HG03565 (cell line): ENCODE results near the gene KCNG3.

Experiments
- ATAC-seq: cut with Tn5 transposase; IDR thresholded peaks from one replicate; pipeline ENCODE4 v1.9.1; 2021; ENCODE audit warnings: mild to moderate bottlenecking, moderate library complexity; ENCODE audit not compliant: unreplicated experiment

The KCNG3 gene

DNA sequence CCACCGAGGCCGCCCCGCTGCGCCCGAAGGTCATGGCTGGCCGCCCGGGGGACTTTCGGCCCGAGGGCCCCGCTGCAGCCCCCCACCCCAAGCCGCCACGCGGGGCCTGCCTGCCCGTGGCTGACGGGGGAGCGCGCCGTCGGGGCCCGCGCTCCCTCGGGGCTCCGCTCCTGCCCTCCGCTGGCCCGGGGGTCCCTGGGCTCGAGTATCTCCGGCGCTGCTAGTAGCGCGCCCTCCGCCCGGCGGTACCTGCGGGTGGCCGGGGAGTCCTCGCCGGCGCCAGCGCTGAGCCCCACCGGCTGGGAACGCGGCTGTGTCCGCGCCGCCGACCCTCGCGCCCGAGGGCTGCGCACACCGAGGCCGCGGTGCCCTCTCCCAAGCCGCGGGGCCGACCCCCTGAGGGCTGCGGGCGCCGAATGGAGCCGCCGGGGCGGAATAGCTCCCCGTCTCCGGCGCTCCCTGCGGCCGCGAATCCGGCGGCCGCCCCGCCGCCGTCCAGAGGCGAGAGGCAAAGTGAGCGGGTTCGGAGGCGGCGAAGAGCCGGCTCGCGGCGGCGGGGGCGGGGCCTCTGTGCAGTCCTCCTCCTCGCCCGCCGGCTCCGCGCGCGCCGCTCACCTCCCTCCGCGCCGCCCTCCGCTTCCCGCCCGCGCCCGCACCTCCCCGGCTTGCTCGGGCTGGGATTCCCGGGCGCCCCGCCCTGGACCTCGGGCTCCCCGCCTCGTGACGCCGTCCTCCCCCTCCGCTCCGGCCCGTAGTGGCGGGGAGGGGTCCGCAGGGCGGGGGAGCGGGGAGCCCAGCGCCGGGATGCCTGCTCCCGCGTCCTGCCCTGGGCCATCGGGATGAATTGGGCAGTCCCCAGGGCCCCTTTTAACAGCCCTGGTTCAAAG lies at the start of gene KCNG3:
KCNG3 (minus strand) TSS at position 515 of the 887 bp plus-strand sequence; CDS start at position 34, 481 bp downstream.
- no peak for ATAC-seq

- ATAC-seq: no peak
Observed at GRCh38 chr2:42542871-42543270, 49.1 kb upstream of the KCNG3 start.

GRCh38 chr2:42537493-42537892 lies 43.7 kb upstream of the KCNG3 start:
- no peak for ATAC-seq

GRCh38 chr2:42532397-42532796 lies 38.6 kb upstream of the KCNG3 start:
- ATAC-seq: no peak

GRCh38 chr2:42523341-42523740 lies 29.6 kb upstream of the KCNG3 start:
- ATAC-seq: no peak

GRCh38 chr2:42522035-42522434 lies 28.3 kb upstream of the KCNG3 start:
- no peak for ATAC-seq

- no peak for ATAC-seq
Observed at GRCh38 chr2:42519624-42520023, 25.8 kb upstream of the KCNG3 start.

- ATAC-seq: no peak
Observed at GRCh38 chr2:42516418-42516901, 22.7 kb upstream of the KCNG3 start.

GRCh38 chr2:42513252-42513918 lies 19.6 kb upstream of the KCNG3 start:
- no peak for ATAC-seq

GRCh38 chr2:42510608-42511243 lies 16.9 kb upstream of the KCNG3 start:
- ATAC-seq: no peak

DNA sequence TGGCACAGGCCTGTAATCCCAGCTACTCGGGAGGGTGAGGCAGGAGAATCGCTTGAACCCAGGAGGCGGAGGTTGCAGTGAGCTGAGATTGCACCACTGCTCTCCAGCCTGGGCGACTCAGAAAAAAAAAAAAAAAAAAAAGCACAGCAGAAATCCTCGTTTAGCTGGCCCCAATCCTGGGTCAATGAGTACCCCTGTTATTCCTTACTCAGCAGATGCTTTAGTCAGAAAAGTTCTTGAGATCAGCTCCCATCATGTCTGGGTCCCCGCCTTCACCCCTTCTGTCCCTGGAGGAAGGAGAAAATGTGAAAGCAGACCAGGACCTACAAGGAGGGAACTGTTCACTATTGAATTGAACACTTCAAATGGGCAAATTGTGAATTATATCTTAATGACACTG lies 16.4 kb upstream of the KCNG3 start:
- ATAC-seq: no peak

DNA sequence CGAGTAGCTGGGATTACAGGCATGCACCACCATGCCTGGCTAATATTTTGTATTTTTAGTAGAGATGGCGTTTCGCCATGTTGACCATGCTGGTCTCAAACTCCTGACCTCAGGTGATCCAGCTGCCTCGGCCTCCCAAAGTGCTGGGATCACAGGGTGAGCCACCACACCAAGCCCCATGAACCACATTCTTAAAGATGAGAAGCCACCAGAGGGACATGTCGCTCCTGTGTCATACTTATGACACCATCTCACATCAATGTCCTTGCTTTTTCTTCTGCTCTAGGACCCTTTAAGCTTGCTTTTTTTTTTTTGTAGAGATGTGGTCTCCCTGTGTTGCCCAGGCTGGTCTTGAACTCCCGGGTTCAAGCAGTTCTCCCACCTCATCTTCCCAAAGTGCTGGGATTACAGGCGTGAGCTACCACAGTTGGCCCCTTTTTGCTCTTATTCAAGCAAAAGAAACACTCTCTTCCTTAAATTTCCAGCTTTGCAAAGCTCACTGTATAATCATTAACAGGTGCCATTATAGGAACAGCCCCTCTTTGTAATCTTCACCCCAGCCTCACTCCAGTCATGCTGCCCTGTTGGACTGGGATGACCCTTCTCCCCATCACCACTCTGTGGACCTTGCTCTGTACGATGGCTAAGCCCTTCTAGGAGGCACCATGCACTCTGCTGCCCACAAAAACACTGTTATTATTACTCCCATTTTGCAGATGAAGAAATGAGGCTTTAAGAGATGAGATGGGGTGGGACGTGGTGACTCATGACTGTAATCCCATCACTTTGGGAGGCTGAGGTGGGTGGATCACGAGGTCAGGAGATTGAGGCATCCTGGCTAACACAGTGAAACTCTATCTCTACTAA lies 10.8 kb upstream of the KCNG3 start:
- no peak for ATAC-seq

GRCh38 chr2:42503291-42503690 lies 9.5 kb upstream of the KCNG3 start:
- ATAC-seq: no peak

- no peak for ATAC-seq
Observed at GRCh38 chr2:42498497-42498896, 4.7 kb upstream of the KCNG3 start.

- no peak for ATAC-seq
Observed at GRCh38 chr2:42495611-42496010, 1.8 kb upstream of the KCNG3 start.

DNA sequence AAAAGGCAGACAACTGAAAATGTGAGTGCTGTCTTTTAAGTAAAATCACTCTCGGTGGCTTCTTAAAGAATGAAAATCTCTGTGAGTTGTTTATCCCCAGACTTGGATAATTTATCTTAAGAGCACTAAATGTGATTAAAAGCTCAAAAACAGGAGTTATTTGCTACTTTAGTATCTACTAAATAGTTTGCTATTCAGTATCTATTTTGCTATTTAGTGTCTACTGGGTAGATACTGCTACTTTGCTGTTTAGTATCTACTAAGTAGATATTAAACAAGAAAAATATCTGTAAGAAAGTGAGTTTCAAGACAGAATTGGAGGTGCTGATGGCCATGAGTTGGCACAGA lies 1.4 kb upstream of the KCNG3 start:
- no peak for ATAC-seq

DNA sequence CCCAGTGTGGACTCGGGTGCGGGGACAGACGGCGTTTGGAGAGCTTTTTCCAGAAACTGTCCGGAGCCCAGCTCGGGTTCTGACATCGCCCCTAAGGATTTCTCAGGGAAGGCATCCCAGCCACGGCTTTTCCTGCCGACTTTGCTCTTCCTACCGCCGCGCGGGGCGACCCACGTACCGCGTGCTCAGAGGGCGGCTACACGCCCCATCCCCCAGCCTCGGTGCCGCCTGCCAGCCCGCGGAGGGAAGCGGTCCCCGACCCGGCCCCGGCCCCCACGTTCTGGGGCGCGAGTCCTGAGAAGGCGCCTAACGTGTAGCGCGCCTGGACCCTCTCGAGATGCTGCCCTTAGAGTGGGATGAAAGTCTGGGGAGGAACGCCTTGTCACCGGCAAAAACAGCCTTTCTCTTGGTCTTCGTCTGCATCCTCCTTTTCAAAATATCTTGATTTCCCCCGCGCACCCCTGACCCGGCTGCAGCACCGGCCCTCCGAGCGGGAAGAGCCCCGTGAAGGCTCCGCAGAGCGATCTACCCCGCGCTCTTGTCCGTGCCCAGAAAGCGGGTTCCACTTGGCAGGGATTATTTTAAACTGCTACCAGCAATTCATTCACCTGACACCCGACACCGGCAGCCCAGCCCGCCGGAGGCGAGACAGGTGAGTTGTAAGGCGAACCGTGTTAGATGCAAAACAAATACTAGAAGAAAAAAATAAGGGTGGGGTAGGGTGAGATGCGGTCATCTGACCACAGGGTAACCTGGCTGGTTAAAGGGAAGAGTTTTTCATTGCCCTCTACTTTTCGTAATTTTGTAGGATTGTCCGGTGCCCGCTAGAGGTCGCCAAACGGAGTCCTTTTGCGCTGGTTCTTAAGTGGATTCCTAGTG lies 812 bp upstream of the KCNG3 start:
- ATAC-seq: peak; percentile 64

DNA sequence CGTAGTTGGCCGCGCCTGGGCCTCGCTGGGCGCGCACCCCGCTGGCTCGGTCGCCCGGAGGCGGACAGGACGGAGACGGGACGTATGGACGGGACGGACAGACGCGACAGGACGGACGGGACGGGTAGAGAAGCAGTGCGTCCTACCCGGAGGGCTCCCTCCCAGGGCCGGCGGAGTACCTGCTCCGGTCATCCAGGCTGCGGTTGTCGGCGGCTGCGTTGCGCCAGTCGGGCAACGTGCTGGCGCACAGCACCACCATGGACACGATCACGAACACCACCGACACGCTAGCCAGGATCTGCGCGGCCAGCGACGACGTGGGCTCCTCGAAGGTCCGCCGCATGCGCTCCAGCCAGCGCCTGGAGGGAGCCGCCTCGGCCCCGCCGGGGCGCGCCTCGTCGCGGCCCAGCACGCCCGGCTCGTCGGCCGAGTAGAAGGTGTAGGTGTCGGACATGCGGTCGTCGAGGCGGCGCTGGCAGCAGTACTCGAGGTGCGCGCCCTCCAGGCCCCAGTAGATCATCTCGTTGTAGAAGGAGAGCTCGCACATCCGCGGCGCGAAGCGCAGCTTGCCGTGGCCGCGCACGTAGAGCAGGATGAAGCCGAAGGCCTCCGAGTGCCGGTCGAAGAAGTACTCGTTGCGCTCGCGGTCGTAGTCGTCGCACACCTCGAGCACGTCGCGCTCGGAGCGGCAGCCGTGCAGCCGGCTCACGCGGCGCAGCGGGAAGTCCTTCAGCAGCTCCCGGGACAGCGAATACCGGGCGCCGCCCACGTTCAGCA lies 903 bp downstream of the KCNG3 start:
- no peak for ATAC-seq

DNA sequence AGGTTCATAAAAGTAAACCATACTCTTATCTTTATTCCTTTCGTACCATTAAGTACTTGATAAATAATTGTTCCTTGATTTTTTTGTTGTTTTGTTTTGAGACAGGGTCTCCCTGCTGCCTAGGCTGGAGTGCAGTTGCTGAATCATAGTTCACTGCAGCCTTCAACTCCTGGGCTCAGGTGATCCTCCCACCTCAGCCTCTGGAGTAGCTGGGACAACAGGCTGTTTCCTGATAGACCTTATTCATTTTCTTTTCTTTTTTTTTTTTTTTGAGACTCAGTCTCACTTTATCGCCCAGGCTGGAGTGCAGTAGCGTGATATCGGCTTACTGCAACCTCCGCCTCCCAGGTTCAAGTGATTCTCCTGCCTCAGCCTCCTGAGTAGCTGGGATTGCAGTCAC lies 5.5 kb downstream of the KCNG3 start:
- no peak for ATAC-seq
